Osteoblast (primary cell): ENCODE measurements around the gene SEMA3A. TPM values are rescaled to one million over a fixed set of nuclear protein-coding genes. Genes with fewer than 3 reads are reported as not detected.

Source experiments
- DNase-seq: peaks from one replicate; pipeline ENCODE4 v3.0.0; 2011; ENCODE audit warnings: low spot score, mixed read lengths; ENCODE audit not compliant: insufficient read length; ENCODE audit errors: missing footprints
- H2AFZ ChIP-seq: 2 replicates; pipeline ENCODE4 v1.6.0; 2011; ENCODE audit warnings: mild to moderate bottlenecking, low read length
- H3K27ac ChIP-seq: 2 replicates; pipeline ENCODE4 v1.5.1; 2011; ENCODE audit warnings: mild to moderate bottlenecking, low read depth, low read length, moderate library complexity
- H3K27me3 ChIP-seq: 2 replicates; pipeline ENCODE4 v1.6.0; 2012; ENCODE audit warnings: mild to moderate bottlenecking, control low read depth, inconsistent platforms, low read length, moderate library complexity; ENCODE audit not compliant: insufficient read depth
- H3K36me3 ChIP-seq: 2 replicates; pipeline ENCODE4 v1.5.1; 2011; ENCODE audit warnings: mild to moderate bottlenecking, low read length, control low read depth, moderate library complexity; ENCODE audit not compliant: insufficient read depth
- H3K4me1 ChIP-seq: 2 replicates; pipeline ENCODE4 v1.5.1; 2011; ENCODE audit warnings: mild to moderate bottlenecking, low read length, control low read depth, moderate library complexity; ENCODE audit not compliant: insufficient read depth
- H3K4me2 ChIP-seq: 2 replicates; pipeline ENCODE4 v1.6.0; 2011; ENCODE audit warnings: mild to moderate bottlenecking, low read length; ENCODE audit not compliant: insufficient read depth
- H3K4me3 ChIP-seq: fragments of 200-600 bp; sonication (generic); 3 replicates; pipeline ENCODE4 v1.5.1; 2012; ENCODE audit warnings: mild to moderate bottlenecking, low read length, inconsistent platforms; ENCODE audit not compliant: insufficient read depth
- H3K79me2 ChIP-seq: 2 replicates; pipeline ENCODE4 v1.6.0; 2012; ENCODE audit warnings: mild to moderate bottlenecking, low read length, control low read depth, inconsistent platforms; ENCODE audit not compliant: insufficient read depth
- H3K9me3 ChIP-seq: 2 replicates; pipeline ENCODE4 v1.5.1; 2011; ENCODE audit warnings: low read depth, low read length, control low read depth
- H4K20me1 ChIP-seq: 2 replicates; pipeline ENCODE4 v1.6.0; 2012; ENCODE audit warnings: mild to moderate bottlenecking, low read length, control low read depth; ENCODE audit not compliant: insufficient read depth
- total RNA-seq: library from RNA; depleted of rRNA; stranded (reverse); fragments of >200 nt; gene quantifications from 2 replicates; pipeline ENCODE4 v1.2.3, GENCODE V29; 2012
- TF ChIP-seq, protein P1 (sequence below): IDR thresholded peaks from 2 replicates; pipeline ENCODE4 v1.5.1; 2011; ENCODE audit warnings: mild to moderate bottlenecking, low read depth, low read length, moderate library complexity; ENCODE audit errors: extremely low read depth

Gene SEMA3A
- total RNA-seq, 1 donor = 2.5 TPM

DNA sequence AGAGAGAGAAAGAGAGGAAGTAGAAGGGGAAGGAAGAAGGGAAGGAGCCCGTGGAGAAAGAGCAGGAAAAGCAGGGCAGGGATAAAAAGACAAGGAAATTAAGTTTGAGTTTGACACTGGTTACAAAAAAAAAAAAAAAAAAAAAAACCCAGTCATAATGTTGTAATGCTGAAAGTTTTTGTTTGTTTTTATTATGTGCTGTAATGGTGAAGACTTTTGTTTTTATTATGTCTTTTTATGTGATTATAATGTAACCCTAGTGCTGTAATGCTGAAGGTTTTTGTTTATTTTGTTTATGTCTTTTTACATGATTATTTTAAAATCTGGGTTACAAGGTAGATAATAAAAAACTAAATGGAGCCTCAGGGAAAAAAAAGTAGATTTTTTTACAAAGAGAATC, 184.8 kb downstream of the SEMA3A start:
- TF ChIP-seq, protein P1, sequence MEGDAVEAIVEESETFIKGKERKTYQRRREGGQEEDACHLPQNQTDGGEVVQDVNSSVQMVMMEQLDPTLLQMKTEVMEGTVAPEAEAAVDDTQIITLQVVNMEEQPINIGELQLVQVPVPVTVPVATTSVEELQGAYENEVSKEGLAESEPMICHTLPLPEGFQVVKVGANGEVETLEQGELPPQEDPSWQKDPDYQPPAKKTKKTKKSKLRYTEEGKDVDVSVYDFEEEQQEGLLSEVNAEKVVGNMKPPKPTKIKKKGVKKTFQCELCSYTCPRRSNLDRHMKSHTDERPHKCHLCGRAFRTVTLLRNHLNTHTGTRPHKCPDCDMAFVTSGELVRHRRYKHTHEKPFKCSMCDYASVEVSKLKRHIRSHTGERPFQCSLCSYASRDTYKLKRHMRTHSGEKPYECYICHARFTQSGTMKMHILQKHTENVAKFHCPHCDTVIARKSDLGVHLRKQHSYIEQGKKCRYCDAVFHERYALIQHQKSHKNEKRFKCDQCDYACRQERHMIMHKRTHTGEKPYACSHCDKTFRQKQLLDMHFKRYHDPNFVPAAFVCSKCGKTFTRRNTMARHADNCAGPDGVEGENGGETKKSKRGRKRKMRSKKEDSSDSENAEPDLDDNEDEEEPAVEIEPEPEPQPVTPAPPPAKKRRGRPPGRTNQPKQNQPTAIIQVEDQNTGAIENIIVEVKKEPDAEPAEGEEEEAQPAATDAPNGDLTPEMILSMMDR = no peak
- no peak for DNase-seq
- H3K9me3 ChIP-seq = no peaks in the 10 kb centered on the region
- H3K36me3 ChIP-seq = no peaks in the 10 kb centered on the region
- peak overlapping the region; percentile 7 for H3K4me2 ChIP-seq
- no peaks in the 10 kb centered on the region for H3K27me3 ChIP-seq
- no peaks in the 10 kb centered on the region for H4K20me1 ChIP-seq
- peak overlapping the region; percentile 50 for H2AFZ ChIP-seq
- peaks cover 10% of the 10 kb centered on the region for H3K4me1 ChIP-seq
- no peak overlapping the region for H3K27ac ChIP-seq
- H3K4me3 ChIP-seq = no peak overlapping the region
- no peaks in the 10 kb centered on the region for H3K79me2 ChIP-seq

DNA sequence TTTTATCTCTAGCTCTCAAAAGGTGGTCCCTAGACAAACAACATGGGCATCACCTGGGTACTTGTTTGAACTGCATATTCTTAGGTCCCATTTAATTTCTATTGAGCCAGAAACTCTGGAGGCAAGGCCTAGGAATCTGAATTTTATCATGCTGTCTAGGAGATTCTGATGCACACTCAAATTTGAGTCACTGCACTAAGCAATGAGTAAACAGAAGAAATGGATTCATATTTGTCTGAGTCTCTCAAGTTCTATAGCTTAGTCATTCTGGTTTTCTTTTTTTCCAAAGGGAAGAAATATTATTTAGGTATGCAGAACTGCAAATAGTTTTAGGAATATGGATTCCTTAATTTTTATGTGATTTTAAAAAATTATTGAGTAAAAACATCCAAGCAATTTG, 185.5 kb downstream of the SEMA3A start:
- TF ChIP-seq, protein P1 = no peak
- no peaks in the 10 kb centered on the region for H4K20me1 ChIP-seq
- DNase-seq = no peak
- no peak overlapping the region for H3K27ac ChIP-seq
- no peaks in the 10 kb centered on the region for H3K79me2 ChIP-seq
- H3K4me3 ChIP-seq = no peak overlapping the region
- no peaks in the 10 kb centered on the region for H3K36me3 ChIP-seq
- peak overlapping the region; percentile 7 for H3K4me2 ChIP-seq
- no peaks in the 10 kb centered on the region for H3K9me3 ChIP-seq
- peaks cover 10% of the 10 kb centered on the region for H3K4me1 ChIP-seq
- H2AFZ ChIP-seq = no peak overlapping the region
- no peaks in the 10 kb centered on the region for H3K27me3 ChIP-seq

DNA sequence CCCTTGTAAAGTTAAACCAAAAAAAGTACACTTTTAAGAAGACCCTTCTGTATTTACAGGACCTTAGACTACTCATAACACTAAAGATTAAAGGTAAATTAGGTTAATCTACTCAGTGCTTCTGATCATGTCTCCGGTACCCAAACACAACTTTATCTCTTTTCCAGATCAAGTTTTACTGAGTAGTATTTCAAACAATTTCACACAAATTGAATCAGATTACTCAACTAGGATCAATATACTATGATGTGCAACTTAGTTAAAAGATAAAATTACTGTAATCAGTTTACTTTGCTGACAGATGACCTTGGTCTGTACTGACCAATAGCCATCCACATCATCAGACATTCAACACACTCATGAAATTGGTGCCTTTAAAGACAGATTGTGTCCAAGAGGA, 191.4 kb downstream of the SEMA3A start:
- H4K20me1 ChIP-seq = no peaks in the 10 kb centered on the region
- H3K9me3 ChIP-seq = no peaks in the 10 kb centered on the region
- H3K27me3 ChIP-seq = no peaks in the 10 kb centered on the region
- H3K4me3 ChIP-seq = no peak overlapping the region
- no peak overlapping the region for H3K27ac ChIP-seq
- no peaks in the 10 kb centered on the region for H3K36me3 ChIP-seq
- H2AFZ ChIP-seq = no peak overlapping the region
- H3K4me2 ChIP-seq = no peak overlapping the region
- no peaks in the 10 kb centered on the region for H3K4me1 ChIP-seq
- TF ChIP-seq, protein P1 = no peak
- no peak for DNase-seq
- H3K79me2 ChIP-seq = no peaks in the 10 kb centered on the region

DNA sequence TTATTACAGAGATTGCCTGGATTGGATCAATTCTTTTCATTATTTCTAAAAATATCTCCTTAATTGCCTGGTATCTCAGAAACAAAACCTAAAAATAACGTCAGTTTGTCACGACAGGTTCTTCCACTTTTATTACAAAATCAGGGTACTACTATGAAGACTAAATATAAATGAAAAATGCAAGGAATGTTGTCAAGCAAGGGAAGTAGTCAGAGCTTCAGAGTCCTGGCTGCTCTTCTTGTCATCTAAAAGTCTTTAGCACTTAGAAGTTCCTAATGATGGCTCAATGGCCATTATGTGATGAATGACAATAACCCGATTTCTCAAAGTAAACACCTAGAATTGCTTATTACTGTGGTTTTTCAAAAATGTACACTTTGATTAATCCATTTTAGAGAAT, 192.2 kb downstream of the SEMA3A start:
- H3K4me3 ChIP-seq = no peak overlapping the region
- DNase-seq = no peak
- no peak overlapping the region for H3K27ac ChIP-seq
- no peaks in the 10 kb centered on the region for H3K79me2 ChIP-seq
- H3K4me2 ChIP-seq = no peak overlapping the region
- no peaks in the 10 kb centered on the region for H3K27me3 ChIP-seq
- H3K4me1 ChIP-seq = no peaks in the 10 kb centered on the region
- H4K20me1 ChIP-seq = no peaks in the 10 kb centered on the region
- TF ChIP-seq, protein P1 = no peak
- H2AFZ ChIP-seq = no peak overlapping the region
- H3K36me3 ChIP-seq = no peaks in the 10 kb centered on the region
- H3K9me3 ChIP-seq = no peaks in the 10 kb centered on the region
